PFSK-1 (cell line): ENCODE results near the gene FAR2.

ENCODE experiments used
- FOXP2 ChIP-seq: optimal IDR thresholded peaks from 2 replicates; pipeline ENCODE3; 2011; ENCODE audit warnings: borderline replicate concordance, control low read depth, inconsistent platforms; ENCODE audit not compliant: insufficient read depth; ENCODE audit errors: extremely low read length, extremely low read depth
- POLR2AphosphoS5 ChIP-seq: IDR thresholded peaks from 2 replicates; pipeline ENCODE4 v1.6.1; 2012; ENCODE audit warnings: low read depth, mild to moderate bottlenecking, control low read depth, low read length, moderate library complexity
- SIN3A ChIP-seq: IDR thresholded peaks from 2 replicates; pipeline ENCODE4 v1.6.1; 2012; ENCODE audit warnings: mild to moderate bottlenecking, low read length, moderate library complexity, borderline replicate concordance; ENCODE audit not compliant: insufficient read depth
- TAF1 ChIP-seq: IDR thresholded peaks from 2 replicates; pipeline ENCODE4 v1.6.1; 2012; ENCODE audit warnings: low read length, control low read depth, borderline replicate concordance; ENCODE audit not compliant: insufficient read depth
- TF ChIP-seq, protein P1 (sequence below), 2 experiments: IDR thresholded peaks; 2 replicates each; pipeline versions ENCODE4 v1.6.1 to v1.8.0; 2011 to 2012; ENCODE audit warnings: low read depth in 2 of 2, low read length in 2 of 2, control low read depth in 1 of 2, inconsistent platforms in 1 of 2, mild to moderate bottlenecking in 1 of 2, moderate library complexity in 1 of 2; ENCODE audit not compliant: insufficient read depth in 1 of 2

The FAR2 gene

GRCh38 chr12:29148596-29148910, 525 bp upstream of the FAR2 start:
- TF ChIP-seq, protein P1, sequence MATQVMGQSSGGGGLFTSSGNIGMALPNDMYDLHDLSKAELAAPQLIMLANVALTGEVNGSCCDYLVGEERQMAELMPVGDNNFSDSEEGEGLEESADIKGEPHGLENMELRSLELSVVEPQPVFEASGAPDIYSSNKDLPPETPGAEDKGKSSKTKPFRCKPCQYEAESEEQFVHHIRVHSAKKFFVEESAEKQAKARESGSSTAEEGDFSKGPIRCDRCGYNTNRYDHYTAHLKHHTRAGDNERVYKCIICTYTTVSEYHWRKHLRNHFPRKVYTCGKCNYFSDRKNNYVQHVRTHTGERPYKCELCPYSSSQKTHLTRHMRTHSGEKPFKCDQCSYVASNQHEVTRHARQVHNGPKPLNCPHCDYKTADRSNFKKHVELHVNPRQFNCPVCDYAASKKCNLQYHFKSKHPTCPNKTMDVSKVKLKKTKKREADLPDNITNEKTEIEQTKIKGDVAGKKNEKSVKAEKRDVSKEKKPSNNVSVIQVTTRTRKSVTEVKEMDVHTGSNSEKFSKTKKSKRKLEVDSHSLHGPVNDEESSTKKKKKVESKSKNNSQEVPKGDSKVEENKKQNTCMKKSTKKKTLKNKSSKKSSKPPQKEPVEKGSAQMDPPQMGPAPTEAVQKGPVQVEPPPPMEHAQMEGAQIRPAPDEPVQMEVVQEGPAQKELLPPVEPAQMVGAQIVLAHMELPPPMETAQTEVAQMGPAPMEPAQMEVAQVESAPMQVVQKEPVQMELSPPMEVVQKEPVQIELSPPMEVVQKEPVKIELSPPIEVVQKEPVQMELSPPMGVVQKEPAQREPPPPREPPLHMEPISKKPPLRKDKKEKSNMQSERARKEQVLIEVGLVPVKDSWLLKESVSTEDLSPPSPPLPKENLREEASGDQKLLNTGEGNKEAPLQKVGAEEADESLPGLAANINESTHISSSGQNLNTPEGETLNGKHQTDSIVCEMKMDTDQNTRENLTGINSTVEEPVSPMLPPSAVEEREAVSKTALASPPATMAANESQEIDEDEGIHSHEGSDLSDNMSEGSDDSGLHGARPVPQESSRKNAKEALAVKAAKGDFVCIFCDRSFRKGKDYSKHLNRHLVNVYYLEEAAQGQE (IDR thresholded peaks at IDR 0.05; ENCODE audit: insufficient read depth in 1 of 2, low read depth in 2 of 2, low read length in 2 of 2) = no peak
- TF ChIP-seq SIN3A (no peak), POLR2AphosphoS5 (no peak), TAF1 (no peak), FOXP2 (no peak)

- no peak for TF ChIP-seq FOXP2
Measured at GRCh38 chr12:29149691-29150281, 708 bp downstream of the FAR2 start.

- TF ChIP-seq, protein P1 (IDR thresholded peaks at IDR 0.05; ENCODE audit: insufficient read depth in 1 of 2, low read depth in 2 of 2, low read length in 2 of 2) = no peak
Measured at GRCh38 chr12:29150462-29150861, 1.4 kb downstream of the FAR2 start.

- no peak for TF ChIP-seq TAF1
- TF ChIP-seq SIN3A = no peak
- TF ChIP-seq FOXP2 = no peak
- no peak for TF ChIP-seq POLR2AphosphoS5
- TF ChIP-seq, protein P1 (IDR thresholded peaks at IDR 0.05; ENCODE audit: insufficient read depth in 1 of 2, low read depth in 2 of 2, low read length in 2 of 2) = no peak
Measured at GRCh38 chr12:29152223-29152868, 3.3 kb downstream of the FAR2 start.

GRCh38 chr12:29152981-29153630, 4.0 kb downstream of the FAR2 start:
- TF ChIP-seq POLR2AphosphoS5 = no peak
- TF ChIP-seq, protein P1 (IDR thresholded peaks at IDR 0.05; ENCODE audit: insufficient read depth in 1 of 2, low read depth in 2 of 2, low read length in 2 of 2) = no peak
- TF ChIP-seq FOXP2 = no peak
- TF ChIP-seq SIN3A = no peak
- no peak for TF ChIP-seq TAF1
